Measurements from ENCODE around the gene CCNF.
"Not testable (repeated sequence)": the region's sequence is repeated elsewhere in the genome, so short reads cannot be mapped to it uniquely, and the experiment has no call there.

CCNF gene

GRCh38 chr16:2471653-2472487 lies 42.6 kb downstream of the CCNF start:
- DNase-seq (ENCODE audit: low read depth) = no peak

- DNase-seq (ENCODE audit: low read depth) = no peak
Measured at GRCh38 chr16:2472488-2472864, 43.2 kb downstream of the CCNF start.

GRCh38 chr16:2472885-2473445 lies 43.7 kb downstream of the CCNF start:
- no peak for DNase-seq (ENCODE audit: low read depth)

GRCh38 chr16:2473446-2473926 lies 44.2 kb downstream of the CCNF start:
- no peak for DNase-seq (ENCODE audit: low read depth)

- no peak for DNase-seq (ENCODE audit: low read depth)
Measured at GRCh38 chr16:2473999-2474876, 45.0 kb downstream of the CCNF start.

GRCh38 chr16:2474877-2475412 lies 45.7 kb downstream of the CCNF start, which contains the start of gene TBC1D24:
TSS of gene TBC1D24 (plus strand) at chr16:2475127. CDS start at chr16:2496149, 21,022 bp downstream.
- no peak for DNase-seq (ENCODE audit: low read depth)

- no peak for DNase-seq (ENCODE audit: low read depth)
Measured at GRCh38 chr16:2475413-2476344, 46.4 kb downstream of the CCNF start.

GRCh38 chr16:2476345-2476720 lies 47.1 kb downstream of the CCNF start:
- no peak for DNase-seq (ENCODE audit: low read depth)

- DNase-seq (ENCODE audit: low read depth) = no peak
Measured at GRCh38 chr16:2476741-2477140, 47.5 kb downstream of the CCNF start.

- DNase-seq (ENCODE audit: low read depth) = no peak
Measured at GRCh38 chr16:2477327-2477726, 48.1 kb downstream of the CCNF start.

- no peak for DNase-seq (ENCODE audit: low read depth)
Measured at GRCh38 chr16:2478279-2478678, 49.0 kb downstream of the CCNF start.

- DNase-seq (ENCODE audit: low read depth) = not testable (repeated sequence)
Measured at GRCh38 chr16:2479996-2480395, 50.7 kb downstream of the CCNF start.

GRCh38 chr16:2480948-2481347 lies 51.7 kb downstream of the CCNF start:
- DNase-seq (ENCODE audit: low read depth) = no peak

- no peak for DNase-seq (ENCODE audit: low read depth)
Measured at GRCh38 chr16:2481676-2482075, 52.4 kb downstream of the CCNF start.

- DNase-seq (ENCODE audit: low read depth) = no peak
Measured at GRCh38 chr16:2482249-2482648, 53.0 kb downstream of the CCNF start.

GRCh38 chr16:2482708-2483534 lies 53.7 kb downstream of the CCNF start:
- no peak for DNase-seq (ENCODE audit: low read depth)

GRCh38 chr16:2483939-2484897 lies 55.0 kb downstream of the CCNF start:
- no peak for DNase-seq (ENCODE audit: low read depth)

GRCh38 chr16:2484898-2485508 lies 55.8 kb downstream of the CCNF start:
- no peak for DNase-seq (ENCODE audit: low read depth)

Data from GM04503 (cell line).